Astrocyte (in vitro differentiated cells and primary cell): ENCODE measurements around the gene WDR1.

Experiments used
- CTCF ChIP-seq: IDR thresholded peaks from 2 replicates; pipeline ENCODE4 v1.5.1; 2011; ENCODE audit warnings: low read depth, mild to moderate bottlenecking, inconsistent platforms, low read length, moderate library complexity; ENCODE audit not compliant: insufficient read depth
- EZH2 ChIP-seq: IDR thresholded peaks from 2 replicates; pipeline ENCODE4 v1.6.1; 2012; ENCODE audit warnings: mild to moderate bottlenecking, low read length, inconsistent platforms; ENCODE audit not compliant: insufficient read depth

GRCh38 chr4:10120943-10121567, 4.5 kb upstream of the WDR1 start:
- no peak for TF ChIP-seq CTCF
- TF ChIP-seq EZH2: no peak
